Tibial nerve (tissue), 4 donors: ENCODE results near the gene LRRC72. TPM values are rescaled to one million over a fixed set of nuclear protein-coding genes. Genes with fewer than 3 reads are reported as not detected.

Source experiments
- DNase-seq, 2 donors: peaks; one replicate each; pipeline ENCODE4 v3.0.0-alpha.2; 2019; ENCODE audit warnings: low spot score in 2 of 2
- H3K27ac ChIP-seq, 4 donors: fragments of 200-600 bp; sonication (generic) in 3 of 4; one replicate each; pipeline ENCODE4 v1.5.1; 2017 to 2019; ENCODE audit warnings: mild to moderate bottlenecking in 1 of 4
- H3K27me3 ChIP-seq, 2 donors: fragments of 200-600 bp; sonication (generic) in 1 of 2; one replicate each; pipeline versions ENCODE4 v1.5.1 to v1.6.0; 2017 to 2019
- H3K36me3 ChIP-seq, 3 donors: fragments of 200-600 bp; sonication (generic); one replicate each; pipeline ENCODE4 v1.5.1; 2018 to 2019
- H3K4me1 ChIP-seq, 4 donors: fragments of 200-600 bp; sonication (generic) in 3 of 4; one replicate each; pipeline ENCODE4 v1.5.1; 2017 to 2019
- H3K4me3 ChIP-seq, 4 donors: fragments of 200-600 bp; sonication (generic) in 3 of 4; one replicate each; pipeline ENCODE4 v1.5.1; 2017 to 2019; ENCODE audit warnings: mild to moderate bottlenecking in 1 of 4, moderate library complexity in 1 of 4
- H3K9me3 ChIP-seq, 4 donors: fragments of 200-600 bp; sonication (generic) in 3 of 4; one replicate each; pipeline ENCODE4 v1.5.1; 2017 to 2019
- CTCF ChIP-seq, 5 experiments: fragments of 200-600 bp in 3 of 5; fragments of 450-650 bp in 2 of 5; sonication (generic) in 3 of 5; IDR thresholded peaks; one replicate each; pipeline ENCODE4 v1.5.1; 2016 to 2019; ENCODE audit warnings: antibody characterized with exemption in 5 of 5, mild to moderate bottlenecking in 3 of 5, moderate library complexity in 2 of 5
- EP300 ChIP-seq, 2 donors: sonication (generic); formaldehyde crosslinking; IDR thresholded peaks; one replicate each; pipeline ENCODE4 v1.6.1; 2017; ENCODE audit warnings: antibody characterized with exemption in 2 of 2, mild to moderate bottlenecking in 1 of 2
- POLR2A ChIP-seq, 2 donors: fragments of 450-650 bp; IDR thresholded peaks; one replicate each; pipeline ENCODE4 v1.6.1; 2017; ENCODE audit warnings: antibody characterized with exemption in 2 of 2, mild to moderate bottlenecking in 2 of 2, moderate library complexity in 2 of 2
- WGBS, 2 donors: methylation state at CpG; one replicate each; pipeline ENCODE4 v1.1.5; 2018; 5-methylcytosine and 5-hydroxymethylcytosine counted together
- total RNA-seq, 4 donors: library from RNA; depleted of rRNA; stranded (reverse); fragments of >200 nt; gene quantifications; one replicate each; pipeline ENCODE4 v1.1.0, GENCODE V29; 2016

The LRRC72 gene
- total RNA-seq, 4 donors from 2014 or later = not detected

DNA sequence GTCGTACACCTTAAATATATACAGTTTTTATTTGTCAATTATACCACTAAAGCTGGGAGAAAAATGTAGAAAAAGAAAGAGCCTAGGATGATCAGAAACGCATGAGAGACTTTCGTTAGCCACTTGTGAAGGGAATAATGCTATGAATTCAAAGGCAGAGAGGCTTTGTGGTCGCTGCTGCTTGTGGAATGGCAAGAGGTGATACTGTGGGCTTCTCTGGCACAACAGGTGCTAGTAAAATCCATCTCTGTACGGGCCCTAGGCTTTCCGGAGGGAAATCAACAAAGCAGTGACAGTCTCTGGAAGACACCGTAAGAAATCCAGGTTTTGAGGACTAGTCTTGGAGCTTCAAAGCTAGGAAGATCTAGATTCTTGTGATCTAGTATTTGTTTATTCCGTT, 52.6 kb downstream of the LRRC72 start:
- Histone ChIP-seq H3K9me3 (no peaks in the 10 kb centered on the region), H3K4me1 (no peaks in the 10 kb centered on the region), H3K27ac (no peak overlapping the region), H3K4me3 (no peak overlapping the region), H3K36me3 (no peaks in the 10 kb centered on the region), H3K27me3 (no peaks in the 10 kb centered on the region)
- DNase-seq = no peak
- WGBS, 2 donors = 82 to 88% methylated on average over 8 of the region's 8 CpGs
- TF ChIP-seq POLR2A (IDR thresholded peaks at IDR 0.05) (no peak), EP300 (IDR thresholded peaks at IDR 0.05) (no peak), CTCF (IDR thresholded peaks at IDR 0.05) (no peak)

DNA sequence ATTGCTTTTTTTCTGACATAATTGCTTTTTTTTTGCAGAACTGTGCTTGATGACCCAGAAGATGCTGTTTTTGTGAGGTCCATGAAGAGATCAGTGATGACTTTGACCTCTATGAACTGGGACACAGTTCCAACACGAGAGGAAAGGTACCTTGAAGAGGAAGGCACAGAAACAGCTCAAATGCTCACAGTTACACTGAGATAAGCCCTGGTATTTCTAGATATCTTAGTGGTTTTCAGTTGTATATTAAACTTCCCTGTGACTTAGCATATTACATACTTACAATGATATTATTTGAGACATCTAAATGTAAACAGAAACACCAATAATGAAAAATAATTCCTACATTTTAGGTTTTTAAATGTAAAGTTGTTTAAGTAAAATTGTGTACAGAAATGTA, 54.7 kb downstream of the LRRC72 start:
- no peak for TF ChIP-seq EP300 (IDR thresholded peaks at IDR 0.05)
- no peak for TF ChIP-seq POLR2A (IDR thresholded peaks at IDR 0.05)
- TF ChIP-seq CTCF (IDR thresholded peaks at IDR 0.05) = no peak
- Histone ChIP-seq H3K4me1 (no peaks in the 10 kb centered on the region), H3K27ac (no peak overlapping the region), H3K36me3 (no peaks in the 10 kb centered on the region), H3K27me3 (no peaks in the 10 kb centered on the region), H3K4me3 (no peak overlapping the region), H3K9me3 (peaks cover 0 to 3% (median 0%) of the 10 kb centered on the region in 4 donors)
- DNase-seq = no peak
- WGBS, 2 donors = 32 to 46% methylated on average over 1 of the region's 1 CpG

DNA sequence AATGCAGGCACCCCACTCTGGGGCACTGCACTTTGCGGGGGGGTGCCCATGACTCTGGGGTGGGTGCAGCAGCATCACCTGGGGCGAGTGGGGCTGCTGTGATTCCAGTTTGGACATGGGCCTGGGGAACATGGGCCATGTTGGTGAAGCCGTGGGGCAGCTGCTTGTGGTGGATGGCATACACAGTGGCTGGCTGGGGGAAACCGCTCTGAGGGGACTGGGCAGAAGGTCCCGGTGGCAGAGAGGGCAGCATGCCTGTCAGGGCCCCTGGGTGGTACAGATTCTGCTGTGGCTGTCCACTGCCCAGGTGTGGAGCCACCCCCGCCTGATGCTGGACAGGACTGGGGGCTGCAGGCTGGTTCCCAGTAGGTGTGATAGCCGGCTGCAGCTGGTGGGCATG, 57.2 kb downstream of the LRRC72 start:
- no peaks in the 10 kb centered on the region for H3K27me3 ChIP-seq
- H3K9me3 ChIP-seq = peaks cover 0 to 3% (median 0%) of the 10 kb centered on the region in 4 donors
- no peaks in the 10 kb centered on the region for H3K4me1 ChIP-seq
- TF ChIP-seq EP300 (IDR thresholded peaks at IDR 0.05) (no peak), POLR2A (IDR thresholded peaks at IDR 0.05) (no peak), CTCF (IDR thresholded peaks at IDR 0.05) (no peak)
- no peak for DNase-seq
- 92 to 94% methylated on average over 5 to 7 of the region's 7 CpGs for WGBS, 2 donors
- H3K4me3 ChIP-seq = no peak overlapping the region
- no peaks in the 10 kb centered on the region for H3K36me3 ChIP-seq
- H3K27ac ChIP-seq = no peak overlapping the region

GRCh38 chr7:16585540-16585939, 58.9 kb downstream of the LRRC72 start:
- Histone ChIP-seq H3K4me3 (no peak overlapping the region), H3K27ac (no peak overlapping the region), H3K9me3 (peaks cover 0 to 3% (median 0%) of the 10 kb centered on the region in 4 donors), H3K36me3 (no peaks in the 10 kb centered on the region), H3K27me3 (no peaks in the 10 kb centered on the region), H3K4me1 (peaks cover 0 to 5% (median 0%) of the 10 kb centered on the region in 4 donors)
- DNase-seq = no peak
- no peak for TF ChIP-seq POLR2A (IDR thresholded peaks at IDR 0.05)
- TF ChIP-seq EP300 (IDR thresholded peaks at IDR 0.05) = no peak
- no peak for TF ChIP-seq CTCF (IDR thresholded peaks at IDR 0.05)
- 92 to 95% methylated on average over 16 to 17 of the region's 17 CpGs for WGBS, 2 donors

DNA sequence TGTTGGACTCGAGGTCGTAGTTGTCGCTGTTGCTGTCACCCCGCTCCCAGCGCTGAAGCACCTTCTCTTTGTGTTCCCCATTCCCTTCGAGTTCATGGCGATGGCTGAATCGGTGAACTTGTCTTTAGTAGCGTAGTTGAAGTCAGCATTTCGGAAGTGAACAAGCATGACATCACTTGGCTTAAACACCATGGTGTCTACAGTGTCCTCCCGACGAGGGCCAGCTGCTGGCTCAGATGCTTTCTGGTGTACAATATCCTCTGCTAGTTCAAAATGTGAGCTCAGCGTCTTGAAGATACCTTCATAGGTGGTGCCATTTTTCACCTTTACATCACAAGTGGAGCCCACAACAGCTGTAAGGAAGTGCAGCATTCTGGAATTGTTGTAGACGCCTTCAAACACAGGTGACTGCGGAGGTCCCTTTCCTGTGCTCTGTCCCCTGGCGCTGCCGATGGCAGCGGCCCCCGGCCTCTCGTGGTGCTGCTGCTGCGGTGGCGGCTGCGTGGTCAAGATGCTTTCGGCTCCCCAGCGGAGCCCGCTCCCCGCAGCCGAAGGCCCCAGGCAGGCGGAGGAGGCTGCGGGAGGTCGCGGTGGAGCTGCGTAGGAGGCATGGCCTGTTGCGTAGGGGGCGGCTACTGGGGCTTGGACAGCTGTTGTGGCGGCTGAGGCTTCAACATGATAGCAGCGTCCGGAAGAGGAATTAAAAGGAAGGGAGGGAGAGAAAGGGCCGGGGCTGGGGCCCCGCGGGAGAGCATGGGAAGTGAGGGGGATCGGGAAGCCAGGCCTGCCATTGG, 59.7 kb downstream of the LRRC72 start:
- TF ChIP-seq CTCF (IDR thresholded peaks at IDR 0.05) (no peak), POLR2A (IDR thresholded peaks at IDR 0.05) (no peak), EP300 (IDR thresholded peaks at IDR 0.05) (no peak)
- H3K27ac ChIP-seq = no peak overlapping the region
- peaks cover 0 to 5% (median 0%) of the 10 kb centered on the region in 4 donors for H3K4me1 ChIP-seq
- H3K36me3 ChIP-seq = no peaks in the 10 kb centered on the region
- no peaks in the 10 kb centered on the region for H3K27me3 ChIP-seq
- WGBS, 2 donors = 82 to 85% methylated on average over 29 to 42 of the region's 42 CpGs
- no peak for DNase-seq
- peaks cover 0 to 3% (median 0%) of the 10 kb centered on the region in 4 donors for H3K9me3 ChIP-seq
- H3K4me3 ChIP-seq = no peak overlapping the region
